Fibroblast of peridontal ligament (primary cell): ENCODE results near the gene U2AF2.

Experiments used
- DNase-seq: peaks from one replicate; pipeline ENCODE4 v3.0.0-alpha.2; 2010; ENCODE audit errors: extremely low read depth

The U2AF2 gene

GRCh38 chr19:55654868-55655647, at the start of gene U2AF2:
Gene U2AF2, plus strand, starts transcription at chr19:55655035. Its CDS starts 70 bp downstream, at chr19:55655105.
- DNase-seq = peak; percentile 61

GRCh38 chr19:55605207-55605636, 49.6 kb upstream of the U2AF2 start:
- DNase-seq = peak; percentile 95

- DNase-seq = peak; percentile 78
These were observed 49.0 kb upstream of the U2AF2 start, which contains the start of gene ZNF865 for GRCh38 chr19:55605637-55606470. Gene ZNF865, plus strand, starts transcription at chr19:55605647. Its CDS starts 7,972 bp downstream, at chr19:55613619.

- DNase-seq = no peak
These were observed 48.4 kb upstream of the U2AF2 start for GRCh38 chr19:55606471-55606787.

GRCh38 chr19:55606817-55607216, 48.0 kb upstream of the U2AF2 start:
- DNase-seq = no peak

- DNase-seq = no peak
These were observed 45.5 kb upstream of the U2AF2 start for GRCh38 chr19:55609326-55609725.

GRCh38 chr19:55611300-55611982, 43.4 kb upstream of the U2AF2 start:
- no peak for DNase-seq

- DNase-seq = no peak
These were observed 42.7 kb upstream of the U2AF2 start for GRCh38 chr19:55611983-55612645.

GRCh38 chr19:55613396-55613795, 41.4 kb upstream of the U2AF2 start:
- no peak for DNase-seq

- no peak for DNase-seq
These were observed 40.7 kb upstream of the U2AF2 start for GRCh38 chr19:55613930-55614710.

- no peak for DNase-seq
These were observed 39.9 kb upstream of the U2AF2 start for GRCh38 chr19:55614711-55615542.

- no peak for DNase-seq
These were observed 39.1 kb upstream of the U2AF2 start for GRCh38 chr19:55615543-55616394.

GRCh38 chr19:55616395-55616875, 38.4 kb upstream of the U2AF2 start:
- DNase-seq = no peak

- no peak for DNase-seq
These were observed 37.4 kb upstream of the U2AF2 start for GRCh38 chr19:55617426-55617825.

GRCh38 chr19:55618426-55618825, 36.4 kb upstream of the U2AF2 start:
- DNase-seq = no peak

- peak; percentile 82 for DNase-seq
These were observed 35.5 kb upstream of the U2AF2 start for GRCh38 chr19:55619286-55619685.

- DNase-seq = no peak
These were observed 34.2 kb upstream of the U2AF2 start for GRCh38 chr19:55620410-55621204.

GRCh38 chr19:55621205-55621672, 33.6 kb upstream of the U2AF2 start:
- no peak for DNase-seq
